ENCODE results near the gene PTGR2. TPM values are rescaled to one million over a fixed set of nuclear protein-coding genes. Genes with fewer than 3 reads are reported as not detected.

The PTGR2 gene
- total RNA-seq, 1 experiment from 2014 or later, result 14.2 TPM

DNA sequence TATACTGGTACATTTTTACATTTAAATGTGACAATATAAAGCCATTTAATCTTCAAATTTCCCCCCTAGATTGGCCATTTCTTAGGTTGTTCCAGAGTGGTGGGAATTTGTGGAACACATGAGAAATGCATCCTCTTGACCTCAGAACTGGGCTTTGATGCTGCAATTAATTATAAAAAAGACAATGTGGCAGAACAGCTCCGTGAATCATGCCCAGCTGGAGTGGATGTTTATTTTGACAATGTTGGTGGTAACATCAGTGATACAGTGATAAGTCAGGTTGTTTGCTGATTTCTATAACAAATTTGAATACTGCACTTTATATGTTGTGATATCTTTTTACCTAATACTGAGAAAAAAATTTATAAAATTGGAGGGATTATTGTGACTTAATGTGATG lies 27.4 kb downstream of the PTGR2 start:
- Histone ChIP-seq H3K27me3 (replicated peaks; ENCODE audit: control insufficient read depth, insufficient read depth, low read length) (no peaks in the 10 kb centered on the region), H3K9me3 (no peaks in the 10 kb centered on the region), H3K36me3 (ENCODE audit: control insufficient read depth, insufficient read depth, low read length) (no peaks in the 10 kb centered on the region; the same call in 1 of the 2 replicates), H3K4me1 (no peaks in the 10 kb centered on the region), H3K4me3 (ENCODE audit: low read depth, low read length) (no peak overlapping the region)
- no TSS peak for BruUV-seq (replicated peaks)
- Mint-ChIP-seq H3K4me3 (ENCODE audit: unreplicated experiment) (no peak overlapping the region), H3K9me3 (ENCODE audit: unreplicated experiment) (no peaks in the 10 kb centered on the region), H3K4me1 (ENCODE audit: low read depth, unreplicated experiment) (peaks cover 4% of the 10 kb centered on the region), H3K27me3 (ENCODE audit: insufficient read depth, unreplicated experiment) (no peaks in the 10 kb centered on the region), H3K27ac (ENCODE audit: unreplicated experiment) (no peak overlapping the region), H3K36me3 (ENCODE audit: insufficient read depth, unreplicated experiment) (peaks cover 14% of the 10 kb centered on the region)
- CTCF ChIA-PET, result interaction anchor here (1.0 kb wide), 1 partner anchor 11 kb away, joined by 3 read pairs; no protein-coding TSS in a partner anchor
- TF ChIP-seq, protein P1, sequence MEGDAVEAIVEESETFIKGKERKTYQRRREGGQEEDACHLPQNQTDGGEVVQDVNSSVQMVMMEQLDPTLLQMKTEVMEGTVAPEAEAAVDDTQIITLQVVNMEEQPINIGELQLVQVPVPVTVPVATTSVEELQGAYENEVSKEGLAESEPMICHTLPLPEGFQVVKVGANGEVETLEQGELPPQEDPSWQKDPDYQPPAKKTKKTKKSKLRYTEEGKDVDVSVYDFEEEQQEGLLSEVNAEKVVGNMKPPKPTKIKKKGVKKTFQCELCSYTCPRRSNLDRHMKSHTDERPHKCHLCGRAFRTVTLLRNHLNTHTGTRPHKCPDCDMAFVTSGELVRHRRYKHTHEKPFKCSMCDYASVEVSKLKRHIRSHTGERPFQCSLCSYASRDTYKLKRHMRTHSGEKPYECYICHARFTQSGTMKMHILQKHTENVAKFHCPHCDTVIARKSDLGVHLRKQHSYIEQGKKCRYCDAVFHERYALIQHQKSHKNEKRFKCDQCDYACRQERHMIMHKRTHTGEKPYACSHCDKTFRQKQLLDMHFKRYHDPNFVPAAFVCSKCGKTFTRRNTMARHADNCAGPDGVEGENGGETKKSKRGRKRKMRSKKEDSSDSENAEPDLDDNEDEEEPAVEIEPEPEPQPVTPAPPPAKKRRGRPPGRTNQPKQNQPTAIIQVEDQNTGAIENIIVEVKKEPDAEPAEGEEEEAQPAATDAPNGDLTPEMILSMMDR (IDR thresholded peaks at IDR 0.05; ENCODE audit: insufficient read depth in 1 of 2, low read depth in 1 of 2, low read length in 1 of 2, severe bottlenecking in 1 of 2, unreplicated experiment in 1 of 2), result no peak
- no peak for DNase-seq
- POLR2A ChIA-PET, result no interaction called here
- intact Hi-C loops (cut with micrococcal nuclease; ENCODE audit: unreplicated experiment), result no loop called here

GRCh38 chr14:73884438-73885190 lies 33.0 kb downstream of the PTGR2 start:
- peaks cover 17% of the 10 kb centered on the region for H3K4me1 ChIP-seq
- Mint-ChIP-seq H3K9me3 (ENCODE audit: unreplicated experiment) (no peaks in the 10 kb centered on the region), H3K27ac (ENCODE audit: unreplicated experiment) (no peak overlapping the region), H3K27me3 (ENCODE audit: insufficient read depth, unreplicated experiment) (no peaks in the 10 kb centered on the region), H3K4me3 (ENCODE audit: unreplicated experiment) (peak overlapping the region; percentile 37), H3K36me3 (ENCODE audit: insufficient read depth, unreplicated experiment) (peaks cover 17% of the 10 kb centered on the region), H3K4me1 (ENCODE audit: low read depth, unreplicated experiment) (peaks cover 26% of the 10 kb centered on the region)
- DNase-seq, result no peak
- TF ChIP-seq, protein P1 (IDR thresholded peaks at IDR 0.05; ENCODE audit: insufficient read depth in 1 of 2, low read depth in 1 of 2, low read length in 1 of 2, severe bottlenecking in 1 of 2, unreplicated experiment in 1 of 2), result no peak
- H3K4me3 ChIP-seq (ENCODE audit: low read depth, low read length), result no peak overlapping the region
- POLR2A ChIA-PET, result no interaction called here
- BruUV-seq (replicated peaks), result no TSS peak
- H3K36me3 ChIP-seq (ENCODE audit: control insufficient read depth, insufficient read depth, low read length), result no peaks in the 10 kb centered on the region
- intact Hi-C loops (cut with micrococcal nuclease; ENCODE audit: unreplicated experiment), result loop anchor here (5.0 kb wide), 2 partner anchors 47 to 68 kb away; partner anchors contain the start of genes COQ6 and FAM161B
- no peaks in the 10 kb centered on the region for H3K9me3 ChIP-seq
- CTCF ChIA-PET, result no interaction called here
- H3K27me3 ChIP-seq (replicated peaks; ENCODE audit: control insufficient read depth, insufficient read depth, low read length), result no peaks in the 10 kb centered on the region

DNA sequence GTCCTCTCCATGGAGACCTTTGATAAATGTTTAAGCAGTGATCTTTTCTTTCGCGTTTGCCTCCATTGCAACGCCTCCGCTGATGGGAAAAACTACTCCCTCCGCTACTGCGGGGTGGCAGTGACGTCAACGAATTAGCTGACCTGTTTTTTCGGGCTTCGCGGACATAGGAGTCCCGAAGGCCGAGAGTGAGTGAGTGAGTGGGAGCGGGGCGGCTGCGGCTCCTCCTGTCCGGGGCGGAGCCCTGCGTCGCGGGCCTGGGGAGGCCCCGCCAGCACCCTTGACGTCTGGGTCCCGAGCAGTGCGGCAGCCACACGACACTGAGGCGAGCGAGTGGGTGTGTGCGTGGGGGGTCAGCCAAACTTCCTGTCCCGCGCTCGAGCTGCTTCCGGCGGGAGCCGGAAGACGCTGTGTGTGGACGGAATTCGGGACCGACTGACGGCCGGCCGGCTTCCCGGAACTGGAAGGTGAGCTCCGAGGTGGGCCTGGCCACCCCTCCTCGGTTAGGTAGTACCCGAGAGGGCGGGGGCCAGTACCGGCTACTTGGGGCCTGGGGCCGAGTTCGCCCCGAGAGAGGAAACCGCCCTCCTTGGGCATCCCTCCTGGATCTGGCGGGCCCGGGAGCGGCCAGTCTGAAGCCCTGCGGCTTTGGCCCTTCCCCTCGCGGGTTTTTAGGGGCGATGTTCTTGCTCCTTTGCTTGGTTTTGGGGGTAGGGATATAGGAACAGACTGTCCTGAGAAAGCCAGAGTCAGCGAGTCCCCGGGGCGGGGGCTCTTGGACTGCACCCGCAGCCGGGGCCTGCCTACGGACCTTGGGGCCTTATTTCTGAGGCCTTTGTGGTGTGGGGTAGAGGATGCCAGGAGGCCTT lies 35.1 kb downstream of the PTGR2 start, which contains the start of gene ZNF410:
Gene ZNF410 (plus strand): TSS at position 411 of the 869 bp plus-strand sequence. CDS start 5,317 bp downstream, outside the sequence.
- Mint-ChIP-seq H3K36me3 (ENCODE audit: insufficient read depth, unreplicated experiment) (peaks cover 17% of the 10 kb centered on the region), H3K9me3 (ENCODE audit: unreplicated experiment) (no peaks in the 10 kb centered on the region), H3K27ac (ENCODE audit: unreplicated experiment) (peak within 1 kb of the TSS; percentile 98), H3K4me1 (ENCODE audit: low read depth, unreplicated experiment) (peaks cover 26% of the 10 kb centered on the region), H3K4me3 (ENCODE audit: unreplicated experiment) (peak within 1 kb of the TSS; percentile 96), H3K27me3 (ENCODE audit: insufficient read depth, unreplicated experiment) (no peaks in the 10 kb centered on the region)
- TF ChIP-seq, protein P1 (IDR thresholded peaks at IDR 0.05; ENCODE audit: insufficient read depth in 1 of 2, low read depth in 1 of 2, low read length in 1 of 2, severe bottlenecking in 1 of 2, unreplicated experiment in 1 of 2), result no peak
- ChIA-PET POLR2A (interaction anchor here (0.6 to 2.1 kb wide), 13 partner anchors 15 to 391 kb away, joined by 3 to 26 read pairs (median 4); partner anchors contain the start of genes ACOT2, ALDH6A1, COQ6 and FAM161B), CTCF (interaction anchor here (0.6 to 1.6 kb wide), 6 partner anchors 18 to 371 kb away, joined by 3 to 4 read pairs (median 3); no protein-coding TSS in a partner anchor)
- Histone ChIP-seq H3K4me1 (peaks cover 17% of the 10 kb centered on the region), H3K27me3 (replicated peaks; ENCODE audit: control insufficient read depth, insufficient read depth, low read length) (no peaks in the 10 kb centered on the region), H3K9me3 (no peaks in the 10 kb centered on the region), H3K36me3 (ENCODE audit: control insufficient read depth, insufficient read depth, low read length) (no peaks in the 10 kb centered on the region), H3K4me3 (ENCODE audit: low read depth, low read length) (peak within 1 kb of the TSS; percentile 69)
- intact Hi-C loops (cut with micrococcal nuclease; ENCODE audit: unreplicated experiment), result loop anchor here (1.0 to 5.0 kb wide), 3 partner anchors 34 to 66 kb away; partner anchors contain the start of genes COQ6 and FAM161B
- DNase-seq, result peak; percentile 94 to 95
- no TSS peak for BruUV-seq (replicated peaks)

Data from Caco-2 (cell line).